HG03045 (cell line): Measurements from ENCODE around the gene LRRD1.
"Not testable (repeated sequence)": the region's sequence is repeated elsewhere in the genome, so short reads cannot be mapped to it uniquely, and the experiment has no call there.

Experiments
- ATAC-seq: cut with Tn5 transposase; IDR thresholded peaks from one replicate; pipeline ENCODE4 v1.9.1; 2021; ENCODE audit warnings: mild to moderate bottlenecking, moderate library complexity; ENCODE audit not compliant: unreplicated experiment

LRRD1 gene

DNA sequence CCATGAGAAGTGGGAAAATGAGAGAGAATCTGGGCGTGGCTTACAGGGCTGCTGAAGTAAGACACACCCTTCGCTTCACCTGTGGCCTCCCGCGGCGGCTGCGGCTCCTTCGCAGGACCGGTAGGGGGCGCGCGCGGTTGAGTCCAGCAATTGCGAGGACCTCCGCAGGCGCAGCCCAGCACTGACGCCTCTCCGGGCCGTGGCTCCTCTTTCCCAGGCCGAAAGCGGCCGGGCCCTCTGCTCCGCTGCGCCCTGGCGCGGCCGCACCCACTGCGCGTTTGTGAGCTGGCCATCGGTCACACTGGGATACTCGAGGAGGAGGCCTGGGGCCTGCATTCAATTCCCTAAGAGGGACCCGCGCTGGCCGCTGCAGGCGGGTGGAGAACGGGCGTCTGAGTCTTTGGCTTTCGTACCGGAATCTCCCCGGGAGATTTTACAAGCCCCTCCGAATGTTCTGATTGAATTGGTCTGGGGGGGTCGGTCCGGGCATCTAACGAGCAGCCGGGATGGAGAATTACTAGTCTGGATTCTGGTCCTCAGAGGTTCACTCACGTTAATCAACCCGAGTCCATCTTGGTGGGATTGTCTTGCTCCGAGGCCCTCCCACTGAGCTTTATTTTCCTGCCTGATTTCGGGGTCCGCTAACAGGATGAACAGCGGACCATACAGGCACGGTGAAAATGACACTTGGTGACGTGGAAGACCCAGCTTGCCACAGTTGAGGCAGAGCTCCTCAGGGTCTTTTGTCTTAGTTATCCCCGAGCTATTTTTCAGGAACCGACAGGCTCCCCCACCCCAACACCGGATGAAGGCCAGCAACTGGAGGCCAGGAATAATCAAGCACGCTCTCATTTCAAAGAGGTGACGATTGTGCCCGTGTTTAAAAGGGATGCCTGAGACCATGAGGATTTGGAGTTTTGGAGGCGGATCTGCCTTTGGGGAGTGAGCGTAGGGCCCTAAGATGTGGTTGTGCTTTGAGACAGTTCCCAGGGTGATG is at the start of gene LRRD1:
TSS of gene LRRD1 (minus strand) at position 215 of the 997 bp plus-strand sequence. CDS start 13,940 bp downstream, outside the sequence.
- ATAC-seq = peak; percentile 100

GRCh38 chr7:92228742-92229141 is 49.8 kb upstream of the LRRD1 start:
- ATAC-seq = no peak

GRCh38 chr7:92228100-92228499 is 49.2 kb upstream of the LRRD1 start:
- no peak for ATAC-seq

- no peak for ATAC-seq
Measured at GRCh38 chr7:92226981-92227380, 48.0 kb upstream of the LRRD1 start.

- ATAC-seq = no peak
Measured at GRCh38 chr7:92221766-92222165, 42.8 kb upstream of the LRRD1 start.

- no peak for ATAC-seq
Measured at GRCh38 chr7:92206672-92207071, 27.7 kb upstream of the LRRD1 start.

DNA sequence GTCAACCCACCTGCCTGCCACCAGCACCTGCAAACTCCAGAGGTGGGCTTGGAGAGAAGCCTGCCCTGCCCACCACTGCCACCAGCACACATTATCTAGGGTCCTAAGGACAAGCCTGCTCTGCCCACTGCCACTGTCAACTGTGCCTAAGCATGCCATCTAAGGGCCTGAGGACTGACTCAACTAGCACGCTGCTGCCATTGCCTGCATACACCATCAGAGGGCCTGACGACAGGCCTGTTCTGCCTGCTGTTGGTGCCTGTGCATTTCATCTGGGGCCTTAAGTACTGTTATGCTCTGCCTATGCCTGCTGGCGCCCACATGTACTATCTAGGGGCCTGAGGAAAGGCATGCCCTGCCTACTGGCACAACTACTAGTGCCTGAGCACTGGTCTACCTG is 27.0 kb upstream of the LRRD1 start:
- ATAC-seq = no peak

DNA sequence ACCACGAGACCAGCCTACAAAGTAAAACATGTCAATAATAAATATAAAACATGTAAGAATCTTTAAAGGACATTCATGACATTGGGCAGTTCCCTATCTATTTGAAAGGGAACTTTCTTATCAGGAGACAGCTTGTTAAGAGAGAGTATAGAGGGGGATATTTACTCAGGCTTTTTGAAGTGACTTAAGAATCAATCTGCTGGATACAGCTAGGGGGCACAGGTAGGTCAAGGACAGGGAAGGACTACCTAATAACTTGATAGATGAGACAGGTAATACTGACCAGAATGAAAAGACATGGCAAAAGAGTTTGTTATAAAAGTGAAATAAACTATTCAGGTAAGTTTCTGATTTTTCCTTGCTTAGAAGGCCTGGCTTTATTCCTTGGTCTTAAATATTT is 21.8 kb upstream of the LRRD1 start:
- no peak for ATAC-seq

DNA sequence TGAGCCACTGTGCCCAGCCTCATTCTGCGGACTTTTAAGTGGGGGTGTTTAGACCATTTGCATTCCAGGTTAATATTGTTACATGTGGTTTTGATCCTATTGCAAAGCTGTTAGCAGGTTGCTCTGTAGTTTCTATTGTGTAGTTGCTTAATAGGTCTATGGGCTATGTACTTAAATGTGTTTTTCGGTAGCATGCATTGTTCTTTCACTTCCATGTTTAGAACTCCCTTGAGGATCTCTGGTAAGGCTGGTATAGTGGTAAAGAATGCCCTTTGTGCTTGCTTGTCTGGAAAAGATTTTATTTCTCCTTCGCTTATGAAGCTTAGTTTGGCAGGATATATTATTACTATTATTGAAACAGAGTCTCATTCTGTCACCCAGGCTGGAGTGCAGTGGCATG is 13.4 kb upstream of the LRRD1 start:
- no peak for ATAC-seq

DNA sequence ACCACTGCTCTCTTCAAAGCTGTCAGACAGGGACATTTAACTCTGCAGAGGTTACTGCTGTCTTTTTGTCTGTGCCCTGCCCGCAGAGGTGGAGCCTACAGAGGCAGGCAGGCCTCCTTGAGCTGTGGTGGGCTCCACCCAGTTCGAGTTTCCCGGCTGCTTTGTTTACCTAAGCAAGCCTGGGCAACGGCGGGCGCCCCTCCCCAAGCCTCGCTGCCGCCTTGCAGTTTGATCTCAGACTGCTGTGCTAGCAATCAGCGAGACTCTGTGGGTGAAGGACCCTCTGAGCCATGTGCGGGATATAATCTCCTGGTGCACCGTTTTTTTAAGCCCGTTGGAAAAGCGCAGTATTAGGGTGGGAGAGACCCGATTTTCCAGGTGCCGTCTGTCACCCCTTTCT is 10.3 kb upstream of the LRRD1 start:
- not testable (repeated sequence) for ATAC-seq

- ATAC-seq = not testable (repeated sequence)
Measured at GRCh38 chr7:92184294-92184693, 5.4 kb upstream of the LRRD1 start.

GRCh38 chr7:92177362-92177761 is 1.6 kb downstream of the LRRD1 start:
- no peak for ATAC-seq

DNA sequence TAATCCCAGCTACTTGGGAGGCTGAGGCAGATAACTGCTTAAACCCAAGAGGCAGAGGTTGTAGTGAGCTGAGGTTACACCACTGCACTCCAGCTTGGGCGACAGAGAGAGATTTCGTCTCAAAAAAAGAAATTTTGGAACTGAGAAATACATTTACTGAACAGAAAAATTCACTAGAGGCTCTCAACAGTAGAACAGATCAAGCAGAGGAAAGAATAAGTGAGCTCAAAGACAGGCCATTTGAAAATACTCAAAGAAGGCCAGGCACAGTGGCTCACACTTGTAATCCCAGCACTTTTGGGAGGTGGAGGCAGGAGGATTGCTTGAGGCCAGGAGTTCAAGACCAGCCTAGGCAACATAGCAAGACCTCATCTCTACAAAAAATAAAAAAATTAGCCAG is 9.4 kb downstream of the LRRD1 start:
- not testable (repeated sequence) for ATAC-seq

DNA sequence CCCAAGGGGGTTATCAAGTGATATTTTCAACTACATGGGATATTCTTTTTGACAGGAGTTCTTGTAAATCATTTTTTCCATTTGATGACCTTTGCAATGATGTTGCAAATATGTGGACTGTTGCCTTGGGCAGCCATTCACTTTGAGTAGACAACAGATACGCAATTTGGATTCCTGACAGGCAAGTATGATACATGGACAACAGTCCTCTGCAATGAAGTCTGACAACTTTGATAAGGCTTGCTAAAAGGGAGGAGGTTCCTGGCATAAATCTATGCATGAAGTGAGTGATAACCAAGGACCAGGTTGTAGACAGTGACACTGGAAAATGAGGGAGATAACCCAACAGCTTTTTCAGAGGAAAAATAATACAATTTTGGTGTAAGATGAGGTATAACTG is 17.7 kb downstream of the LRRD1 start:
- no peak for ATAC-seq

GRCh38 chr7:92158660-92159575 is 20.0 kb downstream of the LRRD1 start:
- ATAC-seq = peak; percentile 71

GRCh38 chr7:92156990-92157389 is 22.0 kb downstream of the LRRD1 start:
- ATAC-seq = no peak

DNA sequence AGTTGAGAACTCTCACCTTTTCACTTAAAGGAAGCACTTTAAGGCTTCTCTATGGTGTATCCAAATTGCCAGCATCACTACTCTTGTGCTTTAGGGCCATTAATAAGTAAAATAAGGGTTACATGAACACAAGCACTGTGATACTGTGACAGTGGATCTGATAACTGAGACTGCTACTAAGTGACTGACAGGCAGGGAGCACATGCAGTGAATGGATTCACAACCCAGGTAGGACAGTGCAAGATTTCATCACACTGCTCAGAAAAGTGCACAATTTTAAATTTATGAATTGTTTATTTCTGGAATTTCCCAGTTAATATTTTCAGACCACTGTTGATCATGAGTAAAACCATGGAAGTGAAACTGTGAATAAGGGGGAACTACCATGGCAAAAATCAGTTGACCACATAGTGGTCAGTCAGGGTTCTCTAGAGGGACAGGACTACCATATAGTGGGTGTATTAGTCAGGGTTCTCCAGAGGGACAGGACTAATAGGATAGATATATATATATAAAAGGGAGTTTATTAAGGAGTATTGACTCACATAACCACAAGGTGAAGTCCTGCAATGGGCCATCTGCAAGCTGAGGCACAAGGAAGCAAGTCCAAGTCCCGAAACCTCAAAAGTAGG is 23.7 kb downstream of the LRRD1 start:
- ATAC-seq = no peak

DNA sequence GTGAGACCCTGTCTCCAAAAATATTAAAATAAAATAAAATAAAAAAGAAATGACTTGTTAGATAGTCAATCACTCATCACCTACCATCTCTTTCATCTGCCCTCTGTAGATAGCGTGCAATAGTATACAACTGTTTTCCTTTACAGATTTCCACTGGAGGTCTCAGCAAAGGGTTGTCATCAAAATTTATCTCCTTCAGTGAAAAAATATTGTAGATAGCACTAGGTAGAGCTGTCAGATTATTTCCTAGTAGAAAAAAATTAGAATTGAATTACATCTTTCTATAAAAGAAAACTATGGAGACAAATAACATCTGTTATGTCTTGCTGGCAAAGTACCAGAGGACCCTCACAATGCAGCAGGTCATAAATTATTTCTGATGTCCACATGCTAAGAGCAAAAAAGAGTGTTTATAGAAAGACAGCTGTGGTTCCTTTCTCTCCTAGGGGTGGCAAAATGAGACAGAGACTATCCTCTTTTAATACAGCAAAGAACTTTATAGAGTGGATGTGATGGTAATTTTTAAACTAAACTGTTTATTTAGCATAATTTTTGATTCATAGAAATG is 28.4 kb downstream of the LRRD1 start:
- no peak for ATAC-seq

GRCh38 chr7:92149736-92150239 is 29.2 kb downstream of the LRRD1 start:
- no peak for ATAC-seq

GRCh38 chr7:92143192-92143880 is 35.6 kb downstream of the LRRD1 start:
- ATAC-seq = not testable (repeated sequence)
